Keratinocyte (primary cell): Measurements from ENCODE around the gene VPS13D. TPM values are rescaled to one million over a fixed set of nuclear protein-coding genes. Genes with fewer than 3 reads are reported as not detected.

Experiments used
- DNase-seq: peaks from one replicate; pipeline ENCODE4 v3.0.0-alpha.2; 2011; ENCODE audit warnings: low read depth, missing footprints, low spot score
- FAIRE-seq: peaks from 2 replicates; lab custom pipeline; 2011; peaks lifted over from hg19 to GRCh38; lab: Jason Lieb, UNC
- H2AFZ ChIP-seq: 2 replicates; pipeline ENCODE4 v1.6.0; 2012; ENCODE audit warnings: low read length, control low read depth, inconsistent platforms; ENCODE audit not compliant: control insufficient read depth
- H3K27ac ChIP-seq: 2 replicates; pipeline ENCODE4 v1.5.1; 2011; ENCODE audit warnings: low read length; ENCODE audit not compliant: control insufficient read depth, insufficient read depth
- H3K27me3 ChIP-seq: 3 replicates; pipeline ENCODE4 v1.6.0; 2011; ENCODE audit warnings: low read length; ENCODE audit not compliant: control insufficient read depth, insufficient read depth; ENCODE audit errors: extremely low read depth
- H3K36me3 ChIP-seq, 2 experiments: 2 replicates in 1 of 2; 3 replicates in 1 of 2; pipeline ENCODE4 v1.5.1; 2011; ENCODE audit warnings: low read length in 2 of 2, mild to moderate bottlenecking in 1 of 2; ENCODE audit not compliant: control insufficient read depth in 2 of 2, insufficient read depth in 2 of 2; ENCODE audit errors: extremely low read depth in 1 of 2
- H3K4me1 ChIP-seq: 3 replicates; pipeline ENCODE4 v1.5.1; 2011; ENCODE audit warnings: low read length; ENCODE audit not compliant: control insufficient read depth, insufficient read depth; ENCODE audit errors: extremely low read depth
- H3K4me2 ChIP-seq: 3 replicates; pipeline ENCODE4 v1.6.0; 2011; ENCODE audit warnings: low read depth, low read length; ENCODE audit not compliant: control insufficient read depth, insufficient read depth; ENCODE audit errors: extremely low read depth
- H3K4me3 ChIP-seq, 3 experiments: fragments of 200-600 bp in 1 of 3; sonication (generic) in 1 of 3; 2 replicates in 2 of 3; 3 replicates in 1 of 3; pipeline ENCODE4 v1.5.1; 2011 to 2016; ENCODE audit warnings: low read length in 3 of 3, mild to moderate bottlenecking in 3 of 3, control low read depth in 2 of 3, inconsistent platforms in 1 of 3, low read depth in 1 of 3, mixed read lengths in 1 of 3, mixed run types in 1 of 3, moderate library complexity in 1 of 3; ENCODE audit not compliant: control insufficient read depth in 2 of 3, insufficient read depth in 2 of 3; ENCODE audit errors: extremely low read depth in 1 of 3
- H3K79me2 ChIP-seq: 2 replicates; pipeline ENCODE4 v1.6.0; 2012; ENCODE audit warnings: low read length; ENCODE audit not compliant: control insufficient read depth, insufficient read depth
- H3K9ac ChIP-seq: 3 replicates; pipeline ENCODE4 v1.6.0; 2011; ENCODE audit warnings: low read length; ENCODE audit not compliant: control insufficient read depth, insufficient read depth; ENCODE audit errors: extremely low read depth
- H3K9me1 ChIP-seq: 3 replicates; pipeline ENCODE4 v1.6.0; 2011; ENCODE audit warnings: low read length; ENCODE audit not compliant: control insufficient read depth, insufficient read depth; ENCODE audit errors: extremely low read depth
- H3K9me3 ChIP-seq: 2 replicates; pipeline ENCODE4 v1.5.1; 2012; ENCODE audit warnings: low read depth, low read length; ENCODE audit not compliant: control insufficient read depth
- H4K20me1 ChIP-seq: 3 replicates; pipeline ENCODE4 v1.6.0; 2011; ENCODE audit warnings: low read length; ENCODE audit not compliant: control insufficient read depth, insufficient read depth; ENCODE audit errors: extremely low read depth
- EZH2 ChIP-seq: IDR thresholded peaks from one replicate; pipeline ENCODE4 v1.6.1; 2012; ENCODE audit warnings: inconsistent platforms, mild to moderate bottlenecking, low read length, moderate library complexity
- dilution Hi-C: fragments of 300-500 bp; cut with MboI; formaldehyde crosslinking; loops from one replicate; pipeline ENCODE4 v1.7.0; 2020; ENCODE audit warnings: low sequenced_read_pairs; ENCODE audit not compliant: extremely low pct_ligation_motif_present
- polyA plus RNA-seq, 5 experiments: library from polyadenylated mRNA; depleted of rRNA in 3 of 5; stranded (reverse) in 3 of 5; stranded (forward) in 1 of 5; unstranded in 1 of 5; fragments of >200 nt; gene quantifications; 1 replicate in 1 of 5; 2 replicates in 3 of 5; 3 replicates in 1 of 5; pipeline versions ENCODE4 v1.2.1 to v1.2.3, GENCODE V29; 2011 to 2012; ENCODE audit warnings: missing spikeins in 2 of 5, low read depth in 1 of 5, low replicate concordance in 1 of 5
- TF ChIP-seq, protein P1 (sequence below), 3 experiments: IDR thresholded peaks in 1 of 3; conservative IDR thresholded peaks in 1 of 3; optimal IDR thresholded peaks in 1 of 3; 2 replicates in 2 of 3; 3 replicates in 1 of 3; pipeline versions ENCODE3 to v1.5.1; 2011; ENCODE audit warnings: low read length in 3 of 3, mild to moderate bottlenecking in 3 of 3, moderate library complexity in 2 of 3, control low read depth in 1 of 3, inconsistent platforms in 1 of 3; ENCODE audit not compliant: insufficient read depth in 2 of 3; ENCODE audit errors: extremely low read depth in 1 of 3

Gene VPS13D
- polyA plus RNA-seq, 1 donor (not counting 4 experiments of a cell fraction or from before 2014, with no cell fraction given) = 19.0 TPM

DNA sequence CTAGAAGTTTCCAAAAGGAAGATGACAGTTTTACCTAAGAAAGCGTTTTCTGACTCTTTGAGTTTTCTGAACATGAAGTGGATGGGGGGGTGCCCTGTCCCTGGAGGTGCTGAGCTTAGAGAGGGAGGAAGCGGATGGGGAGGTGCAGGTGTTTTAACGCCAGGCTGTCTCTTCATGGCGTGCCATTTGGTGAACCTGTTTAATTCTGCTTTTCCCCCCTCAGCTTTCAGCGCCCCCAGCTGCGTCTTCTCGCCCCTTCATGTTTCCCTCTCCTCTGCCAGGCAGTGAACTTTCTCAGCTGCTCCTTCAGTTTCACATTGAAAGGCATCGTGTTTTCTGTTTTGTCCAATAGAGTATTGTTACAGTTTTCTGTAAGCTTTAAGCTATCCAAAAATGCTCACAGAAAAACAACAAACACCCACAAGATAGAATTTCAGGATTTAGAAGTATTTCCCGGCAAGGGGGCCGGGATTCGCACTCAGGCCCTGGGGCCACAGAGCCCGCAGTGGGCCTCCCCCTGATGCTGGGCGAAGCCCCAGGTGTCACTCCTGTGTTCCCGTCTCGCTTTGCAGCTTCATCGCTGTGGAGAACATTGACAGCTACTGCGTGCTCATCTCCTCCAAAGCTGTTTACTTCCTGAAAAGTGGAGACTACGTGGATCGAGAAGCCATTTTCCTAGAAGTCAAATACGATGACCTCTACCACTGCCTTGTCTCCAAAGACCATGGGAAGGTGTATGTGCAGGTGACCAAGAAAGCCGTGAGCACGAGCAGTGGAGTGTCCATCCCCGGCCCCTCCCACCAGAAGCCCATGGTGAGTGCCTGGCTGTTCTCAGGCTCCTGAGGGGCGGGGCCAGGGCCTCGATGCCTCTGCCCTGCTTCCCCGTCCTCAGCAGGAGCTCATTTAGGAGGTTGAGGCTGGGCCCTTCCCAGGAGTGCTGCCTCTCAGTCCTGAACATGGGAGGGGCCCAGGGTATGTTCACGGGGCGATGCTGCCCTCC, 276.8 kb downstream of the VPS13D start:
- peaks cover 2% of the 10 kb centered on the region for H3K9me1 ChIP-seq
- DNase-seq (no peak), FAIRE-seq (no peak)
- H2AFZ ChIP-seq = no peak overlapping the region
- TF ChIP-seq, protein P1, sequence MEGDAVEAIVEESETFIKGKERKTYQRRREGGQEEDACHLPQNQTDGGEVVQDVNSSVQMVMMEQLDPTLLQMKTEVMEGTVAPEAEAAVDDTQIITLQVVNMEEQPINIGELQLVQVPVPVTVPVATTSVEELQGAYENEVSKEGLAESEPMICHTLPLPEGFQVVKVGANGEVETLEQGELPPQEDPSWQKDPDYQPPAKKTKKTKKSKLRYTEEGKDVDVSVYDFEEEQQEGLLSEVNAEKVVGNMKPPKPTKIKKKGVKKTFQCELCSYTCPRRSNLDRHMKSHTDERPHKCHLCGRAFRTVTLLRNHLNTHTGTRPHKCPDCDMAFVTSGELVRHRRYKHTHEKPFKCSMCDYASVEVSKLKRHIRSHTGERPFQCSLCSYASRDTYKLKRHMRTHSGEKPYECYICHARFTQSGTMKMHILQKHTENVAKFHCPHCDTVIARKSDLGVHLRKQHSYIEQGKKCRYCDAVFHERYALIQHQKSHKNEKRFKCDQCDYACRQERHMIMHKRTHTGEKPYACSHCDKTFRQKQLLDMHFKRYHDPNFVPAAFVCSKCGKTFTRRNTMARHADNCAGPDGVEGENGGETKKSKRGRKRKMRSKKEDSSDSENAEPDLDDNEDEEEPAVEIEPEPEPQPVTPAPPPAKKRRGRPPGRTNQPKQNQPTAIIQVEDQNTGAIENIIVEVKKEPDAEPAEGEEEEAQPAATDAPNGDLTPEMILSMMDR (optimal IDR thresholded peaks at IDR 0.05 in 1 of 3, IDR thresholded peaks at IDR 0.05 in 1 of 3, conservative IDR thresholded peaks at IDR 0.05 in 1 of 3; ENCODE audit: extremely low read depth in 1 of 3, insufficient read depth in 2 of 3, low read length in 3 of 3) = no peak
- no peak for TF ChIP-seq EZH2
- dilution Hi-C loops = no loop called here
- H3K4me3 ChIP-seq = no peak overlapping the region
- no peaks in the 10 kb centered on the region for H3K79me2 ChIP-seq
- no peak overlapping the region for H3K4me2 ChIP-seq
- H3K9me3 ChIP-seq = no peaks in the 10 kb centered on the region
- H3K27ac ChIP-seq = no peak overlapping the region
- no peaks in the 10 kb centered on the region for H4K20me1 ChIP-seq
- no peaks in the 10 kb centered on the region for H3K27me3 ChIP-seq
- H3K9ac ChIP-seq = no peak overlapping the region
- peaks cover 11 to 29% of the 10 kb centered on the region in 2 experiments for H3K36me3 ChIP-seq
- peaks cover 8% of the 10 kb centered on the region for H3K4me1 ChIP-seq

DNA sequence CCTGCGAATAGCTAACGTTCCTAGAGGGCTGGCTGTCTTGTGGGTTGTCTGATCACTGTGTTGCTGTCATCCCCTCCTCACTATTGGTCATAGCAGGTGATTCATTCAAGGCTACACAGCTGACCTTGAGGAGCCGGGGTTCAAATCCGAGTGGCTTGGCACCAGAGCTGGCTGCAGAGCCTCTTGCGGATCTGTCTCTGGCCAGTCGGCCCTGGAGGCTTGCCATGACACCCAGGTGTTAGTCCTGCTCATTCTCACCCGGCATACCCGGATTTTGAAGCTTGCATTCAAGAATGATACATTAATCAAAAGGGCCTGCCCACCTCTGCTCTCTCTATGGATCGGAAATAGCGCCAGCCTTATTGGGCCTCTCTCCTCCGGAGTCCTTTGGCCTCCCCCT, 277.8 kb downstream of the VPS13D start:
- TF ChIP-seq, protein P1 (optimal IDR thresholded peaks at IDR 0.05 in 1 of 3, IDR thresholded peaks at IDR 0.05 in 1 of 3, conservative IDR thresholded peaks at IDR 0.05 in 1 of 3; ENCODE audit: extremely low read depth in 1 of 3, insufficient read depth in 2 of 3, low read length in 3 of 3) = no peak
- Histone ChIP-seq H2AFZ (no peak overlapping the region), H3K27me3 (no peaks in the 10 kb centered on the region), H3K9me1 (no peaks in the 10 kb centered on the region), H3K4me3 (no peak overlapping the region), H3K27ac (no peak overlapping the region), H3K9me3 (no peaks in the 10 kb centered on the region), H3K4me2 (no peak overlapping the region), H4K20me1 (no peaks in the 10 kb centered on the region), H3K79me2 (no peaks in the 10 kb centered on the region), H3K9ac (no peak overlapping the region), H3K36me3 (peaks cover 11 to 30% of the 10 kb centered on the region in 2 experiments), H3K4me1 (no peaks in the 10 kb centered on the region)
- dilution Hi-C loops = no loop called here
- DNase-seq = no peak
- no peak for FAIRE-seq
